Upper lobe of left lung (tissue), 4 donors: ENCODE data around the gene PCGF3.

Experiments used
- CTCF ChIP-seq, 6 experiments: fragments of 450-650 bp in 4 of 6; fragments of 200-600 bp in 2 of 6; sonication (generic) in 2 of 6; IDR thresholded peaks; one replicate each; pipeline ENCODE4 v1.5.1; 2016 to 2019; ENCODE audit warnings: antibody characterized with exemption in 6 of 6
- EP300 ChIP-seq, 4 donors: sonication (generic); formaldehyde crosslinking; IDR thresholded peaks; one replicate each; pipeline ENCODE4 v1.5.1; 2017; ENCODE audit warnings: antibody characterized with exemption in 4 of 4, control low read depth in 2 of 4
- POLR2A ChIP-seq, 4 donors: fragments of 450-650 bp; IDR thresholded peaks; one replicate each; pipeline ENCODE4 v1.5.1; 2016 to 2017; ENCODE audit warnings: antibody characterized with exemption in 4 of 4, mild to moderate bottlenecking in 2 of 4
- POLR2AphosphoS5 ChIP-seq, 2 donors: sonication (generic); formaldehyde crosslinking; IDR thresholded peaks; one replicate each; pipeline ENCODE4 v1.5.1; 2017; ENCODE audit warnings: antibody characterized with exemption in 2 of 2

GRCh38 chr4:656436-657337 lies 48.9 kb upstream of the PCGF3 start:
- TF ChIP-seq POLR2AphosphoS5 (IDR thresholded peaks at IDR 0.05) (no peak), CTCF (IDR thresholded peaks at IDR 0.05) (no peak), EP300 (IDR thresholded peaks at IDR 0.05) (no peak), POLR2A (IDR thresholded peaks at IDR 0.05) (no peak)
